HL-60 (cell line): ENCODE measurements around the gene RPS27L.

Source experiments
- POLR2AphosphoS5 ChIP-seq: IDR thresholded peaks from 2 replicates; pipeline ENCODE4 v1.6.1; 2012; ENCODE audit warnings: low read depth
- TF ChIP-seq, protein P1 (sequence below): IDR thresholded peaks from 2 replicates; pipeline ENCODE4 v1.6.1; 2012; ENCODE audit warnings: low read depth; ENCODE audit not compliant: insufficient replicate concordance
- TF ChIP-seq, protein P2 (sequence below): IDR thresholded peaks from one replicate; pipeline ENCODE4 v1.5.1; 2011; ENCODE audit warnings: low read length, control low read depth, inconsistent platforms; ENCODE audit not compliant: insufficient read depth

DNA sequence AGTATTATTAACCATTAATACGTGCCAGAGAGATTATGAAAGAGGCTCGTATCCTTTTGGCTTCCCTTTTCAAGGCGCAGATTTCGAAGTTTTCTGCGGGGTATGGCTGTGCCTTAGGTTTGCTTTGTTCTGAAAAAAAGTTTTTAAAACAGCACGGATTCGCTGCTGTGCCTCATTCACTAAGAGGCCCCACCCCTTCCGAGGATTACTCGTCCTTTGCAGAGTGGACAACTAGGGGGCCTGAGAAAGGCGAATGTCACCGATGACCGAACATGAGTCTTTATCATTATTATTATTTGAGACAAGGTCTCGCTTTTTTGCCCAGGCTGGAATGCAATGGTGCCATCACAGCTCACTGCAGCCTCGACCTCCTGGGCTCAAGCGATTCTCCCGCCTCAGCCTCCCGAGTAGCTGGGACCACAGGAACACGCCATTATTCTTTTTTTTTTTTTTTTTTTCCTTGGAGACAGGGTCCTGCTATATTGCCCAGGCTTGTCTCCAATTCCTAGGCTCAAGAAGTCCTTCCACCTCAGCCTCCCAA is 684 bp upstream of the RPS27L start:
- TF ChIP-seq, protein P1, sequence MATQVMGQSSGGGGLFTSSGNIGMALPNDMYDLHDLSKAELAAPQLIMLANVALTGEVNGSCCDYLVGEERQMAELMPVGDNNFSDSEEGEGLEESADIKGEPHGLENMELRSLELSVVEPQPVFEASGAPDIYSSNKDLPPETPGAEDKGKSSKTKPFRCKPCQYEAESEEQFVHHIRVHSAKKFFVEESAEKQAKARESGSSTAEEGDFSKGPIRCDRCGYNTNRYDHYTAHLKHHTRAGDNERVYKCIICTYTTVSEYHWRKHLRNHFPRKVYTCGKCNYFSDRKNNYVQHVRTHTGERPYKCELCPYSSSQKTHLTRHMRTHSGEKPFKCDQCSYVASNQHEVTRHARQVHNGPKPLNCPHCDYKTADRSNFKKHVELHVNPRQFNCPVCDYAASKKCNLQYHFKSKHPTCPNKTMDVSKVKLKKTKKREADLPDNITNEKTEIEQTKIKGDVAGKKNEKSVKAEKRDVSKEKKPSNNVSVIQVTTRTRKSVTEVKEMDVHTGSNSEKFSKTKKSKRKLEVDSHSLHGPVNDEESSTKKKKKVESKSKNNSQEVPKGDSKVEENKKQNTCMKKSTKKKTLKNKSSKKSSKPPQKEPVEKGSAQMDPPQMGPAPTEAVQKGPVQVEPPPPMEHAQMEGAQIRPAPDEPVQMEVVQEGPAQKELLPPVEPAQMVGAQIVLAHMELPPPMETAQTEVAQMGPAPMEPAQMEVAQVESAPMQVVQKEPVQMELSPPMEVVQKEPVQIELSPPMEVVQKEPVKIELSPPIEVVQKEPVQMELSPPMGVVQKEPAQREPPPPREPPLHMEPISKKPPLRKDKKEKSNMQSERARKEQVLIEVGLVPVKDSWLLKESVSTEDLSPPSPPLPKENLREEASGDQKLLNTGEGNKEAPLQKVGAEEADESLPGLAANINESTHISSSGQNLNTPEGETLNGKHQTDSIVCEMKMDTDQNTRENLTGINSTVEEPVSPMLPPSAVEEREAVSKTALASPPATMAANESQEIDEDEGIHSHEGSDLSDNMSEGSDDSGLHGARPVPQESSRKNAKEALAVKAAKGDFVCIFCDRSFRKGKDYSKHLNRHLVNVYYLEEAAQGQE: no peak
- TF ChIP-seq, protein P2, sequence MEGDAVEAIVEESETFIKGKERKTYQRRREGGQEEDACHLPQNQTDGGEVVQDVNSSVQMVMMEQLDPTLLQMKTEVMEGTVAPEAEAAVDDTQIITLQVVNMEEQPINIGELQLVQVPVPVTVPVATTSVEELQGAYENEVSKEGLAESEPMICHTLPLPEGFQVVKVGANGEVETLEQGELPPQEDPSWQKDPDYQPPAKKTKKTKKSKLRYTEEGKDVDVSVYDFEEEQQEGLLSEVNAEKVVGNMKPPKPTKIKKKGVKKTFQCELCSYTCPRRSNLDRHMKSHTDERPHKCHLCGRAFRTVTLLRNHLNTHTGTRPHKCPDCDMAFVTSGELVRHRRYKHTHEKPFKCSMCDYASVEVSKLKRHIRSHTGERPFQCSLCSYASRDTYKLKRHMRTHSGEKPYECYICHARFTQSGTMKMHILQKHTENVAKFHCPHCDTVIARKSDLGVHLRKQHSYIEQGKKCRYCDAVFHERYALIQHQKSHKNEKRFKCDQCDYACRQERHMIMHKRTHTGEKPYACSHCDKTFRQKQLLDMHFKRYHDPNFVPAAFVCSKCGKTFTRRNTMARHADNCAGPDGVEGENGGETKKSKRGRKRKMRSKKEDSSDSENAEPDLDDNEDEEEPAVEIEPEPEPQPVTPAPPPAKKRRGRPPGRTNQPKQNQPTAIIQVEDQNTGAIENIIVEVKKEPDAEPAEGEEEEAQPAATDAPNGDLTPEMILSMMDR: no peak
- TF ChIP-seq POLR2AphosphoS5: no peak
